Frontal cortex (tissue), 4 donors: ENCODE data around the gene RFTN1. TPM values are rescaled to one million over a fixed set of nuclear protein-coding genes. Genes with fewer than 3 reads are reported as not detected.

ENCODE experiments used
- DNase-seq, 2 donors: peaks; one replicate each; pipeline ENCODE4 v3.0.0; 2012; ENCODE audit warnings: low spot score in 2 of 2
- FAIRE-seq: peaks from 2 replicates; lab custom pipeline; 2012; peaks lifted over from hg19 to GRCh38; lab: Jason Lieb, UNC
- total RNA-seq: library from RNA; depleted of rRNA; stranded (reverse); fragments of >200 nt; gene quantifications from one replicate; pipeline ENCODE4 v1.2.3, GENCODE V29; 2014
- donor health status: control.
- donor health status: control.
- donor health status: control.

Gene RFTN1
- total RNA-seq, 1 donor from 2014 or later, result 11.0 TPM

DNA sequence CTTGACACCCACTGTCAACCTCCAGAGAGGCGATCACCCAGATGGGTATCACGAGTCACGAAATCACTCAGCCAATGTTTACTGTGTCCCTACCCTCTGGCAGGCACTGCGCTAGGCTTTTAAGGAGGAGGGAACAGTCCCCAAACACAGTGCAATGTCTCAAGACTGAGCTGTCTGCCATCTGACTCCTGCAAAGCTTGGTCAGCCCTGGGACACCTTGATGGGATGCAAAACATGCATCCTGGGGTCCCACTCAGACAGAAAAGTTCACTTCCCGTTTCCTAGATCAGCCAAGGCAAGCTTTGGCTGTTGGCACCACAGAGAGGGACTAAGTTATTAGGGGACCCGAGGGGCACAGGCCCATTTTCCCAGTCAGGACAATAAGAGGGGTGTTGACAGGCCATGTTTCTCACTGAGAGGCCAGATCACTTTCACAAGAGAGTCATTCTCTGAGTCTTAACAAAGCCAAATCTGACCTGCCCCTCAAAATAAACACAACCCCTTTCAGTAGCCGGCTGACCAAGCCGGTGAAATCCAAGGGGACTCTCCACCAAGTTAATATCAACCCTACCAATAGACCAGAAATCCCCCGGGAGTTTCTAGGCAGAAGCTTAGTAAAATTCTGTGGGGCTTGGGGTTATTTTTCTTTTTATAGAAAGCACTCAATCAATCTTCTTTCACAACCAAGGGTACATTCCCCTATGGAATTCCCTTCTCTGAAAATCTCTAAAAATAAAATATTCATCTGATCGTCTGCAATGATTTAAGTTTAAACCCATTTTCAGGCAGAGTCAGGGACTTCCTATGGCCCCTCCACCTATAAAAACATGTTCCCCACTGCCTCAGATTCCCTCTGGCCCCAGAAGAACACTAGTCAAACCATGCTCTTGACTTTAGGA lies 3.5 kb downstream of the RFTN1 start:
- no peak for FAIRE-seq
- DNase-seq, result no peak

GRCh38 chr3:16508591-16508995 lies 4.9 kb downstream of the RFTN1 start:
- DNase-seq (no peak), FAIRE-seq (no peak)

- DNase-seq (no peak), FAIRE-seq (no peak)
These were observed 5.3 kb downstream of the RFTN1 start for GRCh38 chr3:16508243-16508578.

DNA sequence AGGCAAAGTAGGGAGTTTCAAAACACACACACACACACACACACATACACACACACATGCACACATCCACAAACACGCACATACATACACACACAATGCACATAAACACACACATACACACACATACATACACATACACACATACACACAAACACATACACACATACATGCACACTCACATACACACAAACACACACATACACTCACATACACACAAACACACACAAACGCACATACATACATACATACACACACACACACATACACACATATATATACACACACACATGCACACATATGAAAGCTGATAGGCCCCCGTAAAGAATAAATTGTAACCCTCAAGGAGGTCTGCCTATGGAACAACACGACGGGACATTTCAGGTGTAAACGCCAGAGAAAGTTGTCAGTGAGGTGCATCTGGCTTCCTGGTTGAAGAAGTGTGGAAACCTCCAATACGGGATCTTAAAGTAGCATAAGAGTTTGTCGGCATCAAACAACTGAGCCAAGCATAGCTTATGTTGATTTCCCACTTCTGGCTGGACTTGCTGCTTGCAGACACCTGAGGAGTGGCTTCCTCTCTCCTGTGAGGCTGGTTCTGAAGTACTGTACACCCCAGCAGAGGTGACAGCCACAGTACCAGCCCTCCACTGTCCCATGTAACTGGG lies 5.8 kb downstream of the RFTN1 start:
- FAIRE-seq, result no peak
- DNase-seq, result no peak

- DNase-seq (no peak), FAIRE-seq (no peak)
These were observed 6.5 kb downstream of the RFTN1 start for GRCh38 chr3:16506884-16507577.

DNA sequence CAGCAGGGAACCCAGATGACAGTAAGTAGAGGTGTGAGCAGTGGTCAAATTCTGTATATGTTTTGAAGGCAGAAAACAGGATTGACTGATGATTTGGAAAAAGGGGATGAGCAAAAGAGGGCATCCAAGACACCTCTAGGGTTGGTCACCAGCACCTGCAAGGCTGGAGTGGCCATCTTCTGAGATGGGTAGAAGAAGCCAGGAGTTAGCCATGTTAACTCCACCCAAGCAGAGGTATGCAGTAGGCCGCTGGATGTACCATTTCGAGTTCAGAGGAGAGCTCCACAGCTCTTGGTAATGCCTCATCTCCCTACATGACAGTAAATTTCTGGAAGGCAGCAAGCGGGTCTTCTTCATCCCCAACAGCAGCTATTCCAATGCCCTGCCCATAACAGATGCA lies 7.0 kb downstream of the RFTN1 start:
- FAIRE-seq (no peak), DNase-seq (no peak)

DNA sequence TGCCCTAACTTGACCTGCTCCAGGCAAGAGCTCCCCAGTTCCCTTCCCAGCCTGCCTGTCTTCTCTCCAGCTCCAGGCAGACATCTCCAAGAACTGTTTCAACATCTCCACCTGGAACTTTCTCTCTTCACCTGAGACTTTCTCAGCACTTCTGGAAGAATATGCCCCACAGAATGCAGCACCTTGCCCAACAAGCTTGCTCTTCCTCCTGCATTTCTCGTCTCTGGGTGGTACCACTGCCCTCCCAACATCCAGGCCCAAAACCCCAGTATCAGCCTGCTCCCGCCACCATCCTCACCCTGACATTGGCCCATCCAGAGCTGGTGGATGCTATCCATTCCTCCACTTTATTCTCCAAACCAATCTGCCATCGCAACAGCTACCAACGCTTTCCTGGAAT lies 8.8 kb downstream of the RFTN1 start:
- DNase-seq, result no peak
- no peak for FAIRE-seq

- DNase-seq (no peak), FAIRE-seq (no peak)
These were observed 9.3 kb downstream of the RFTN1 start for GRCh38 chr3:16504242-16504641.

- FAIRE-seq, result no peak
- no peak for DNase-seq
These were observed 10.2 kb downstream of the RFTN1 start for GRCh38 chr3:16503191-16503776.

GRCh38 chr3:16502347-16502908 lies 11.1 kb downstream of the RFTN1 start:
- FAIRE-seq (no peak), DNase-seq (no peak)

DNA sequence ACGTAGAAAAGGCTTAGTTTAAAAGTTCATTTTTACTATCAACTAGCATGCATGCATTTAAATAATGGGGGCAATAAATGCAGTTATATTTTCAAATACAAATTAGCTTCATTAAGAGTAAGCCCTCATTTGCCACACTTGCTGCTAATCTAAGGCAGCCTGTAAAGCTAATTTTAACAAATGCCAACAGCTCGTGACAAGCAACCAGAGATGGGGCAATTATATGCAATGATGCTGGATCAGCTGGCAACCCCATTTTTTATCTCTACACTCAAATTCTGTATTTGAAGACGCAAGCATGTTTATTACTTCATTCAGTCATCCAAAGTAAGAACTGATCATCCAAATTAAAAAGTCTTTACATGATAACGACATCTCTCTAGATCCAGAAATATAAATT lies 12.1 kb downstream of the RFTN1 start:
- no peak for DNase-seq
- no peak for FAIRE-seq

GRCh38 chr3:16500911-16501310 lies 12.6 kb downstream of the RFTN1 start:
- DNase-seq (no peak), FAIRE-seq (no peak)

DNA sequence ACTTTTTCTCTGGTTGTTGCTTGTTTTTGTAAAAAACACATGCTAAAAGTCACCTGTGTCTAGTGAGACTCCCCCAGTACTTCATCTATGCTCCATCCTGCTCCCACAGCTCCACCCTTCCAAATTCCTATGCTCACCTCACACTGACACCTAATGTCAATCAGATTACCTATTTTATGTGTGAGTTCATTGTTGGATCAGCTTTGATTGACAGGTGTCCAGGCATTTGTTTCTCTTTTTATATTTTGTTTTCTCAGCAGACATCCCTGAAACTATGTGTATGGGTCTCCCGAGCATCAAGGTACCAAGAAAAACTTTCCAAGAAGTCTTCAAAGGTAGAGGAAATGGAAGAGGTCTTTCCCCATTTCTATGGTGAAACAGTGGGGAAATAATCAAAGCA lies 13.4 kb downstream of the RFTN1 start:
- DNase-seq (no peak), FAIRE-seq (no peak)

DNA sequence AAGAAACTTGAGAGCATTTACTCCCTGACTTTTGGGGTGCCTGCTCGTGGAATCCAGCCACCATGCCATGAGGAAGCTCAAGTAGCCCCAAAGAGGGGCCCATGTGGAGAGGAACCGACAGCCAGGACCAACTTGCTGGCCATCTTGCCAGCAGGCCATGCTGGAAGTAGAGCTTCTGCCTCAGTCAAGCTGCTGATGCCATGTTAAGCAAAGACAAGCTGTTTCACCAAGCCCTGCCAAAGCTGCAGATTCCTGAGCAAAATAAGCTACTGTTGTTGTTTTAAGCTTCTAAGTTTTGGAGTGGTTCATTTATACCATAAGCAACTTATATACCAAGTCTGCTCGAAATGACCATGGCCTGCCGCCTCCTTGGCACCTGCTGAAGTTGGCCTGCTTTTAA lies 14.1 kb downstream of the RFTN1 start:
- DNase-seq (no peak), FAIRE-seq (no peak)

DNA sequence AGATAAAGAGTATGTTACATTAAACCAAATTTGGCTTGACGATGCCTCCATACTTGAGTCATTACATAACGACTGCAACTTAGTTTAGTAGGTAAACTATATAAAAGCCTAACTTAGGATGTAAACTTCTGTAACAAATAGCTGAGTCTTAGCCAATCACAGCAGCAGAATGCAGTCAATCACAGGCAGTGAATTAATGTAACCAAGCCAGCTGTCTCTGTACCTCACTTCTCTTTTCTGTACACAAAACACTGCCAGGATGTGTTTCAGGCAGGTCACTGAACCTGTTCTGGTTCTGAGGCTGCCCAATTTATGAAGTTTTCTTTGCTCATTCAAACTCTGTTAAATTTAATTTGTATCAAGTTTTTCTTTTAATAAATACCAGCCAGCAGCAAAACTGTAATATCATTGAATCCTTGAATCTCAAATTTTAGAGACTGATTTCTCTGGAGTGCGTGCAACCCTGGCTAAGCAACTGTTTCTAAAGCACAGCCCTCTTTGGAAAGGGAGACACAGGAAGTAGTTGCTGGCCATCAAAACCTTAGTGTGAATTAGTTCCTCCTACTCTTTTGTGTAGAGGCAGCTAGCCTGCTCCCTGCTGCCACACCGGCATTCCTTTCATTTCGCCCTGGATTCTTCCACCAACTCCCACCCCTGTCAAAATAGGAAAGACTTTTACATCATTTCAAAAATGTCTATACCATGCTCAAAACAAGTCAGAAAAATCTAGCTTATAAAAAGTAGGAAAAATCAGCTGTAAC lies 15.2 kb downstream of the RFTN1 start:
- FAIRE-seq (no peak), DNase-seq (no peak)

DNA sequence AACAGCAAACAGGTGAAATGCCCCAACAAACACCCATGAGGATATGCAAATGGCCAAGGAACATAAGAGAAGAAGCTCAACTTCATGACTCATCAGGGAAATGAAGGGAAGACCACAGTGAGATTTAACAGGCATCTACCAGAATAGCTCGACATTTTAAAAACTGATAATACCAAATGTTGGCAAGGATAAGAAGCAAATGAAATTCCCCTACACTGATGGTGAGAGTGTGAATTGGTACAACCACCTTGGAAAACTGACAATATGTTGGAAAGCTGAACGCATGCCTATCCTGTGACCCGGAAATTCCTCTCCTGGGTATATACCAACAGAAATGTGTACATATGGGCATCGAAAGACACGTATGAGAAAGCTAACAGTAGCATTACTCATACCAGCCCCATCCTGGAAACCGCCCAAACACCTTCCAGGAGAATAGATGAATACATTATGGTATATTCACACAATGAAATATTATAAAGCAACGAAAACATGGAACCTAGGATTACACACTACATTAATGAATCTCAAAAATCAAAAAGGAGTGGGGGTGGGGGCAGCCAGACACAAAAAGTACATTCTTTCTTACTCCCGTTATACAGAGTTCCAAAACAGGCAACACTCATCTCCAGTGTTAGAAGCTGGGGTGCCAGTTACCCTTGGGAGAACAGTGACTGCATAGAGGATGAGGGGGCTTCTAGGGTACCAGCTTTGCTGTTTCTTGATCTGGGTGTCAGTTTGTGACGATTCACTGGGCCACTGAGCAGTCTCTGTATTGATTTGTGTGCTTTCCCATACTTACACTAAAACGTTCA lies 16.9 kb downstream of the RFTN1 start:
- FAIRE-seq, result no peak

DNA sequence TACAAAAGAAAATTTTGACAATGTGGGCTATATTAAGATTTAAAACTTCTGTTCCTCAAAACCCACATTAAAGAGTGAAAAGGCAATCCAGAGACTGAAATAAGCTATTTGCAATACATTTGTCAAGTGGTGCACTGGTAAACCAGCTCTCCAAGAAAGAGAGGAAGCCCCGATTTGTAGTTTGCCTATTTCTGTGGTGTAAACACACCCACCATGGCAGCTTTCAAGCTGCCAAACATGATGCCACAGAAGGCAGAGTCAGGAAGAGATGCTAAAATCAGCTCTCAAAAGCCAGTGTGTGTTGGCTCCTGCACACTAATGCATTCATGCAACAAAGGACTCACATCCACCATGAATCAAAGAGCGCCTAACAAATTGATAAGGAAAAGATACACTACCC lies 17.5 kb downstream of the RFTN1 start:
- FAIRE-seq (no peak), DNase-seq (no peak)

More for the DNA sequence above, 16.9 kb downstream of the RFTN1 start:
- no peak for DNase-seq

- FAIRE-seq (no peak), DNase-seq (no peak)
These were observed 18.6 kb downstream of the RFTN1 start for GRCh38 chr3:16494814-16495431.
